GM19372 (cell line): ENCODE measurements around the gene GAB2.

Source experiments
- ATAC-seq: cut with Tn5 transposase; IDR thresholded peaks from one replicate; pipeline ENCODE4 v1.9.1; 2021; ENCODE audit warnings: mild to moderate bottlenecking, low read depth, moderate library complexity; ENCODE audit not compliant: unreplicated experiment

The GAB2 gene

GRCh38 chr11:78213526-78214330 is 203.9 kb downstream of the GAB2 start:
- ATAC-seq = no peak

GRCh38 chr11:78212586-78213371 is 204.8 kb downstream of the GAB2 start:
- ATAC-seq = no peak

- ATAC-seq = no peak
These were observed 206.1 kb downstream of the GAB2 start for GRCh38 chr11:78211565-78211964.

- no peak for ATAC-seq
These were observed 207.5 kb downstream of the GAB2 start for GRCh38 chr11:78210000-78210608.

GRCh38 chr11:78209478-78209877 is 208.1 kb downstream of the GAB2 start:
- no peak for ATAC-seq

- no peak for ATAC-seq
These were observed 209.1 kb downstream of the GAB2 start for GRCh38 chr11:78208257-78209165.

GRCh38 chr11:78207532-78208256 is 209.9 kb downstream of the GAB2 start:
- no peak for ATAC-seq

GRCh38 chr11:78205691-78206090 is 211.9 kb downstream of the GAB2 start:
- no peak for ATAC-seq

GRCh38 chr11:78205256-78205655 is 212.4 kb downstream of the GAB2 start:
- ATAC-seq = no peak

- ATAC-seq = no peak
These were observed 214.4 kb downstream of the GAB2 start for GRCh38 chr11:78203184-78203583.

- no peak for ATAC-seq
These were observed 214.9 kb downstream of the GAB2 start for GRCh38 chr11:78202733-78203167.

GRCh38 chr11:78201096-78201818 is 216.4 kb downstream of the GAB2 start:
- ATAC-seq = no peak

- no peak for ATAC-seq
These were observed 217.1 kb downstream of the GAB2 start for GRCh38 chr11:78200553-78200952.

GRCh38 chr11:78200061-78200460 is 217.6 kb downstream of the GAB2 start:
- ATAC-seq = no peak

- no peak for ATAC-seq
These were observed 218.0 kb downstream of the GAB2 start for GRCh38 chr11:78199653-78200015.

GRCh38 chr11:78199015-78199652 is 218.5 kb downstream of the GAB2 start:
- ATAC-seq = no peak

- no peak for ATAC-seq
These were observed 219.8 kb downstream of the GAB2 start for GRCh38 chr11:78197816-78198215.

- no peak for ATAC-seq
These were observed 220.9 kb downstream of the GAB2 start for GRCh38 chr11:78196661-78197091.
